ENCODE data around the gene ADGRG6. TPM values are rescaled to one million over a fixed set of nuclear protein-coding genes. Genes with fewer than 3 reads are reported as not detected.

Gene ADGRG6
- total RNA-seq, 3 donors from 2014 or later: 8.2 to 29.6 (median 28.5) TPM

DNA sequence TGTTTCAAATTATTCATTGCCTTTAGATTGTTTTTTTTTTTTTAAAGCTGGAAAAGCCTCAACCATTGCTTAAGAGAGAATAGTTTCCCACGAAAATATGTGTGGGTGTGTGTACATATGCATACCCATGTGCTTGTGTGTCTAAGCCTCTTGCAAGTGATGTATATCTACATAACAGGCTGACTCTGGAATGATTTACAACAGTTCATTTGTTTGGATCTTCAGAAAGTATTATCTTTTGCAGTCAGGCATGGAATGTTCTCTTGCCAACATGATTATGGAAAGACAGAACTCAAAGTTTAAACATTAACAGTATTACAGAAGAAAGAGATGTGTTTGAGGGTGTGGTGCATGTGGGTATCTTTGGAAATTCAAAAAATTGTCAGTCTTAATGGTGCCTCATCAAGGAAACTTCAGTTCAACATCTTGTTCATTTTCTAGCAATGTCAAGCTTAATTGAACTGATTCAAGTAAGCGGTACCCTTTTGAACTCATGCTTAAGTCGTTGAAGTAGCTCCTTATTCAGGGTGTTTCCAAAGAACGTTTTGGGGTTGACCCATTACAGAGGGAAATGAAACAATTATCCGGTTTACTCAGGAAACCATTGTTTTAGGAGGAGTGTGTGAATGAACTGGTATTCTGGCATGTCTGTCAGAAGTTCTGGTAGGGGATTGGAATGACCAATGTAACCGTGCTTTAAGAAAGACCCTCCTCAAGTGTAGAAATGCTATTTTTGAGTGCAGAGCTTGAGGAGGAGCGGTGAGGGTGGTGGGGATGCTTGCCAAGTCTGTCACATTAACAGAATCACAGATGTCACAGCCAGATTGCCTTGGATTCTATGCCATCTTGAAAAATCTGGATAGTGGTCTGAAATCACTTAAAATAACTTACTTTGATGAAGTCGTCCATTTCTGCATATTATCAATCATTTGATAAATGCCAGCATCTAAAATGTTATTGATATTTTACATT is 60.3 kb downstream of the ADGRG6 start:
- H3K4me1 ChIP-seq: no peaks in the 10 kb centered on the region
- H3K4me3 ChIP-seq: no peak overlapping the region
- no peak for DNase-seq (ENCODE audit: low spot score in 2 of 2)
- no peaks in the 10 kb centered on the region for H3K9me3 ChIP-seq
- no peaks in the 10 kb centered on the region for H3K27me3 ChIP-seq
- H3K27ac ChIP-seq: no peak overlapping the region
- intact Hi-C loops (cut with DNase I; ENCODE audit: low total_unique reads): no loop called here
- TF ChIP-seq, protein P1, sequence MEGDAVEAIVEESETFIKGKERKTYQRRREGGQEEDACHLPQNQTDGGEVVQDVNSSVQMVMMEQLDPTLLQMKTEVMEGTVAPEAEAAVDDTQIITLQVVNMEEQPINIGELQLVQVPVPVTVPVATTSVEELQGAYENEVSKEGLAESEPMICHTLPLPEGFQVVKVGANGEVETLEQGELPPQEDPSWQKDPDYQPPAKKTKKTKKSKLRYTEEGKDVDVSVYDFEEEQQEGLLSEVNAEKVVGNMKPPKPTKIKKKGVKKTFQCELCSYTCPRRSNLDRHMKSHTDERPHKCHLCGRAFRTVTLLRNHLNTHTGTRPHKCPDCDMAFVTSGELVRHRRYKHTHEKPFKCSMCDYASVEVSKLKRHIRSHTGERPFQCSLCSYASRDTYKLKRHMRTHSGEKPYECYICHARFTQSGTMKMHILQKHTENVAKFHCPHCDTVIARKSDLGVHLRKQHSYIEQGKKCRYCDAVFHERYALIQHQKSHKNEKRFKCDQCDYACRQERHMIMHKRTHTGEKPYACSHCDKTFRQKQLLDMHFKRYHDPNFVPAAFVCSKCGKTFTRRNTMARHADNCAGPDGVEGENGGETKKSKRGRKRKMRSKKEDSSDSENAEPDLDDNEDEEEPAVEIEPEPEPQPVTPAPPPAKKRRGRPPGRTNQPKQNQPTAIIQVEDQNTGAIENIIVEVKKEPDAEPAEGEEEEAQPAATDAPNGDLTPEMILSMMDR (IDR thresholded peaks at IDR 0.05): no peak
- no peak for TF ChIP-seq POLR2A (IDR thresholded peaks at IDR 0.05)
- no peak for TF ChIP-seq POLR2AphosphoS5 (IDR thresholded peaks at IDR 0.05)
- H3K36me3 ChIP-seq: no peaks in the 10 kb centered on the region

DNA sequence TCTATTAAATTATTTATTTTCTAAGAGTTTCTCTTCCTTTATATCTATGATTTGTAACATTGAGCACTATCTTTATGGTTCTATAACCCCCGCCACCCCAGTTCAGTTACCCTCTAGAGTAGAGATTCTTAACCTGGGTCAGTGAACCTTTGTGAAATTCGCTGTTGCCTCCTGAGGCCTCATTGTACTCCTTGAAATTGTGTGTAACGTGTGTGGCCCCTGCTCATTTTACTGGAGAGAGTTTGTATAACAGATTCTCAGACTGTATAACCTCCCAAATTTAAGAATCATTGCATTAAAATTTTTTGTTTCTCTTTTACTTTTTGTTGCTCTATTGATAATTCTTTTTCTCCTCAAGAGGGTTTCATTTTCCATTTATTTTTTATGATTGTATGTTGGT is 65.3 kb downstream of the ADGRG6 start:
- intact Hi-C loops (cut with DNase I; ENCODE audit: low total_unique reads): no loop called here
- H3K36me3 ChIP-seq: no peaks in the 10 kb centered on the region
- DNase-seq (ENCODE audit: low spot score in 2 of 2): no peak
- H3K27ac ChIP-seq: no peak overlapping the region
- no peaks in the 10 kb centered on the region for H3K27me3 ChIP-seq
- H3K9me3 ChIP-seq: no peaks in the 10 kb centered on the region
- TF ChIP-seq, protein P1 (IDR thresholded peaks at IDR 0.05): no peak
- no peak for TF ChIP-seq POLR2AphosphoS5 (IDR thresholded peaks at IDR 0.05)
- no peak for TF ChIP-seq POLR2A (IDR thresholded peaks at IDR 0.05)
- no peak overlapping the region for H3K4me3 ChIP-seq
- no peaks in the 10 kb centered on the region for H3K4me1 ChIP-seq

DNA sequence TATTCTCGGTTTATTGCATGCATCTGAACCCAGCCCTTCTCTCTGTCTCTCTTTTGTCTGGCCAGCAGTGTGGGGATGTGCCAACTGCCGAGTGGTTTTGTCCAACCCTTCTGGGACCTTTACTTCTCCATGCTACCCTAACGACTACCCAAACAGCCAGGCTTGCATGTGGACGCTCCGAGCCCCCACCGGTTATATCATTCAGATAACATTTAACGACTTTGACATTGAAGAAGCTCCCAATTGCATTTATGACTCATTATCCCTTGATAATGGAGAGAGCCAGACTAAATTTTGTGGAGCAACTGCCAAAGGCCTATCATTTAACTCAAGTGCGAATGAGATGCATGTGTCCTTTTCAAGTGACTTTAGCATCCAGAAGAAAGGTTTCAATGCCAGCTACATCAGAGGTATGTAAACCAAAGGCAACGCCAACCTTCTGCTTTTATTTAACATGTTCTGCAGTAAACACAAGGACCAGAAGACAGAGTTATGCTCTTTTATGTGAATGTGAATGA is 65.8 kb downstream of the ADGRG6 start:
- Histone ChIP-seq H3K36me3 (no peaks in the 10 kb centered on the region), H3K4me1 (no peaks in the 10 kb centered on the region), H3K4me3 (no peak overlapping the region), H3K27me3 (no peaks in the 10 kb centered on the region), H3K27ac (no peak overlapping the region), H3K9me3 (no peaks in the 10 kb centered on the region)
- DNase-seq (ENCODE audit: low spot score in 2 of 2): no peak
- intact Hi-C loops (cut with DNase I; ENCODE audit: low total_unique reads): no loop called here
- TF ChIP-seq POLR2AphosphoS5 (IDR thresholded peaks at IDR 0.05): no peak
- no peak for TF ChIP-seq POLR2A (IDR thresholded peaks at IDR 0.05)
- TF ChIP-seq, protein P1 (IDR thresholded peaks at IDR 0.05): no peak

DNA sequence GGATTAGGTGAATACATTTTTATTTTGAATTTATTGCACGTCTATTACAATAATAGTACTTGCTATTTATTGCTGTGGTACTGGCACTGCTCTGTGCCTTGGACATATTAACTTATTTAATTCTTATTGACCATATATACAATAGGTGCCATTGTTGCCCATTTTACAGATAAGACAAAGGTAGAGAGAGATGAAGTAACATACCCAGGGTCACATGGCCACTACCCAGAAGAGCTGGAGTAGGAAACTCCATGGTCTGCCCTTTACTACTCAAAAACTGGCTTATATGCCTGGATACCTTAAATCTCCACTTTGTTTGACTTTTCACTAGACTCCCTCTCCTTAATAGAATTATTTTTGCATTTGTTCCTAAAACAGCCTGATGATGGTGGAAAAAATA is 67.5 kb downstream of the ADGRG6 start:
- Histone ChIP-seq H3K27me3 (no peaks in the 10 kb centered on the region), H3K36me3 (no peaks in the 10 kb centered on the region), H3K9me3 (no peaks in the 10 kb centered on the region), H3K27ac (no peak overlapping the region), H3K4me1 (no peaks in the 10 kb centered on the region), H3K4me3 (no peak overlapping the region)
- intact Hi-C loops (cut with DNase I; ENCODE audit: low total_unique reads): no loop called here
- DNase-seq (ENCODE audit: low spot score in 2 of 2): no peak
- TF ChIP-seq POLR2AphosphoS5 (IDR thresholded peaks at IDR 0.05) (no peak), POLR2A (IDR thresholded peaks at IDR 0.05) (no peak)
- TF ChIP-seq, protein P1 (IDR thresholded peaks at IDR 0.05): no peak

DNA sequence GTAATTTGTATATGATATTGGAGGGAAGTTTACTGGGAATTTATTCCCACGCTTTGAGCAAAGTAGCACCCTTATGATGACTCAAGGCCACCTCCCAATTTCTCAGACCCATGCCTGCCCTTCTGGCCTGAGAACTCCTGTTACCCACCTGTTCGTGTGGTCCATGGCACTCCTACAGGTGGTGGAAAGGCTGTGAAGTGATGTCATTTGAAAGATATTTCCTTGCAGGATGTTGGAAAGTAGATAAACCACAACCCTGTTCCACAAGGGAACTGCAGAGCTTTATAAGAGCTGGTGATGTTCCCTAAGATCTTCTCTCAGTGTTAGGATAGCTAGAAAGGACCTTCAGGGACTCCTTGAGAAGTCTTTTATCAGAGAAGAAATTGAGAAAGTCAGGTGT is 70.5 kb downstream of the ADGRG6 start:
- H3K9me3 ChIP-seq: no peaks in the 10 kb centered on the region
- no peak for DNase-seq (ENCODE audit: low spot score in 2 of 2)
- no peaks in the 10 kb centered on the region for H3K27me3 ChIP-seq
- TF ChIP-seq POLR2AphosphoS5 (IDR thresholded peaks at IDR 0.05): no peak
- TF ChIP-seq POLR2A (IDR thresholded peaks at IDR 0.05): no peak
- TF ChIP-seq, protein P1 (IDR thresholded peaks at IDR 0.05): no peak
- no peaks in the 10 kb centered on the region for H3K36me3 ChIP-seq
- no peak overlapping the region for H3K27ac ChIP-seq
- intact Hi-C loops (cut with DNase I; ENCODE audit: low total_unique reads): no loop called here
- H3K4me3 ChIP-seq: no peak overlapping the region
- no peaks in the 10 kb centered on the region for H3K4me1 ChIP-seq

Measured in breast epithelium (tissue), 4 donors.